HG03039 (cell line): Measurements from ENCODE around the gene AGBL4.
"Not testable (repeated sequence)": the region's sequence is repeated elsewhere in the genome, so short reads cannot be mapped to it uniquely, and the experiment has no call there.

Experiments
- ATAC-seq: cut with Tn5 transposase; IDR thresholded peaks from one replicate; pipeline ENCODE4 v1.9.1; 2021; ENCODE audit warnings: mild to moderate bottlenecking, moderate library complexity; ENCODE audit not compliant: unreplicated experiment

Gene AGBL4

GRCh38 chr1:49051647-49052046, 972.1 kb downstream of the AGBL4 start:
- ATAC-seq: no peak

GRCh38 chr1:49050041-49050440, 973.7 kb downstream of the AGBL4 start:
- ATAC-seq: no peak

GRCh38 chr1:49048188-49048587, 975.6 kb downstream of the AGBL4 start:
- no peak for ATAC-seq

- no peak for ATAC-seq
These were observed 977.4 kb downstream of the AGBL4 start for GRCh38 chr1:49046305-49046704.

- ATAC-seq: no peak
These were observed 978.4 kb downstream of the AGBL4 start for GRCh38 chr1:49045371-49045770.

- no peak for ATAC-seq
These were observed 987.1 kb downstream of the AGBL4 start for GRCh38 chr1:49036700-49037099.

- no peak for ATAC-seq
These were observed 995.4 kb downstream of the AGBL4 start for GRCh38 chr1:49028396-49028795.

GRCh38 chr1:49026230-49026811, 997.4 kb downstream of the AGBL4 start:
- ATAC-seq: no peak

GRCh38 chr1:49016030-49016977, 1007.5 kb downstream of the AGBL4 start:
- ATAC-seq: no peak

- no peak for ATAC-seq
These were observed 1010.7 kb downstream of the AGBL4 start for GRCh38 chr1:49013079-49013478.

- ATAC-seq: not testable (repeated sequence)
These were observed 1020.8 kb downstream of the AGBL4 start for GRCh38 chr1:49002981-49003380.

GRCh38 chr1:48999321-48999720, 1024.4 kb downstream of the AGBL4 start:
- ATAC-seq: no peak

GRCh38 chr1:48996311-48996710, 1027.4 kb downstream of the AGBL4 start:
- no peak for ATAC-seq

GRCh38 chr1:48988633-48989197, 1035.0 kb downstream of the AGBL4 start:
- ATAC-seq: no peak

GRCh38 chr1:48979940-48980339, 1043.8 kb downstream of the AGBL4 start:
- ATAC-seq: no peak

GRCh38 chr1:48978413-48978812, 1045.3 kb downstream of the AGBL4 start:
- no peak for ATAC-seq

GRCh38 chr1:48977273-48977672, 1046.5 kb downstream of the AGBL4 start:
- ATAC-seq: no peak

GRCh38 chr1:48969971-48970370, 1053.8 kb downstream of the AGBL4 start:
- ATAC-seq: no peak

GRCh38 chr1:48967318-48967717, 1056.4 kb downstream of the AGBL4 start:
- ATAC-seq: no peak

GRCh38 chr1:48966583-48966982, 1057.2 kb downstream of the AGBL4 start:
- no peak for ATAC-seq

- ATAC-seq: no peak
These were observed 1063.4 kb downstream of the AGBL4 start for GRCh38 chr1:48960320-48960719.

GRCh38 chr1:48955774-48956173, 1068.0 kb downstream of the AGBL4 start:
- no peak for ATAC-seq
